A673 (cell line): ENCODE data around the gene PBX1.

Experiments used
- EZH2 ChIP-seq: fragments of 200-600 bp; sonication (generic); IDR thresholded peaks from 2 replicates; pipeline ENCODE4 v1.6.1; 2017; ENCODE audit warnings: borderline replicate concordance, low read depth, mild to moderate bottlenecking, mixed read lengths, antibody characterized with exemption, low read length; ENCODE audit not compliant: poor library complexity, severe bottlenecking
- TF ChIP-seq, protein P1 (sequence below): fragments of 300-800, 200-600 bp; sonication (generic); conservative IDR thresholded peaks from 2 replicates; pipeline ENCODE4 v1.5.1; 2017; ENCODE audit warnings: low read depth, mild to moderate bottlenecking, antibody characterized with exemption, low read length, moderate library complexity, mixed read lengths

- TF ChIP-seq, protein P1, sequence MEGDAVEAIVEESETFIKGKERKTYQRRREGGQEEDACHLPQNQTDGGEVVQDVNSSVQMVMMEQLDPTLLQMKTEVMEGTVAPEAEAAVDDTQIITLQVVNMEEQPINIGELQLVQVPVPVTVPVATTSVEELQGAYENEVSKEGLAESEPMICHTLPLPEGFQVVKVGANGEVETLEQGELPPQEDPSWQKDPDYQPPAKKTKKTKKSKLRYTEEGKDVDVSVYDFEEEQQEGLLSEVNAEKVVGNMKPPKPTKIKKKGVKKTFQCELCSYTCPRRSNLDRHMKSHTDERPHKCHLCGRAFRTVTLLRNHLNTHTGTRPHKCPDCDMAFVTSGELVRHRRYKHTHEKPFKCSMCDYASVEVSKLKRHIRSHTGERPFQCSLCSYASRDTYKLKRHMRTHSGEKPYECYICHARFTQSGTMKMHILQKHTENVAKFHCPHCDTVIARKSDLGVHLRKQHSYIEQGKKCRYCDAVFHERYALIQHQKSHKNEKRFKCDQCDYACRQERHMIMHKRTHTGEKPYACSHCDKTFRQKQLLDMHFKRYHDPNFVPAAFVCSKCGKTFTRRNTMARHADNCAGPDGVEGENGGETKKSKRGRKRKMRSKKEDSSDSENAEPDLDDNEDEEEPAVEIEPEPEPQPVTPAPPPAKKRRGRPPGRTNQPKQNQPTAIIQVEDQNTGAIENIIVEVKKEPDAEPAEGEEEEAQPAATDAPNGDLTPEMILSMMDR = no peak
- no peak for TF ChIP-seq EZH2
Measured at GRCh38 chr1:164709126-164709525, 150.1 kb downstream of the PBX1 start.
